Amniotic epithelial cell (primary cell): ENCODE results near the gene KMT5B.
A peak's percentile ranks its signal among the peaks of the same experiment; 100 is the strongest.

Source experiments
- DNase-seq: peaks from one replicate; pipeline ENCODE4 v3.0.0-alpha.2; 2010; ENCODE audit warnings: low read depth

The KMT5B gene

DNA sequence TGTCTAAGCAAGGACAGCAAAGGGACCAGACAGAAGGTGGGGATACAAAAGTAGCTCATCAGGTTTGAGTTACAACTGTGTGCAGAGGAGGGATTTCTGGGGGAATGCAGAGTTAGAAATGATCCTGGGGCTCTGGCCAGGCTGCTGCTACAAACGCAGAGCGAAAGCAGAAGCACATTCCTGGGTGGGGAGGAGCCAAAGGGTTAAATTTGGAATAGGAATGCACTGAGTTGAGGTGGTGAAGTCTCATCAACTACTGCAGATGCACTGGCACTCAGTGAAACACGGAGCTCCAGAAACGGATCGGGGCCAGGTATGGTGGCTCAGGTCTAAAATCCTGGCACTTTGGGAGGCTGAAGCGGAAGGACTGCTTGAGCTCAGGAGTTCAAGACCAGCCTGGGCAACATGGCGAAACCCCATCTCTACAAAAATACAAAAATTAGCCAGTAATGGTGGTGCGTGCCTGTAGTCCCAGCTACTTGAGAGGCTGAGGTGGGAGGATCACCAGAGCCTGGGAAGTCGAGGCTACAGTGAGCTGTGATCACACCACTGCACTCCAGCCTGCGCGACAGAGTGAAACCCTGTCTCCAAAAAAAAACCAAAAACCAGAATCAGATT lies 95.1 kb downstream of the KMT5B start:
- peak; percentile 40 for DNase-seq

DNA sequence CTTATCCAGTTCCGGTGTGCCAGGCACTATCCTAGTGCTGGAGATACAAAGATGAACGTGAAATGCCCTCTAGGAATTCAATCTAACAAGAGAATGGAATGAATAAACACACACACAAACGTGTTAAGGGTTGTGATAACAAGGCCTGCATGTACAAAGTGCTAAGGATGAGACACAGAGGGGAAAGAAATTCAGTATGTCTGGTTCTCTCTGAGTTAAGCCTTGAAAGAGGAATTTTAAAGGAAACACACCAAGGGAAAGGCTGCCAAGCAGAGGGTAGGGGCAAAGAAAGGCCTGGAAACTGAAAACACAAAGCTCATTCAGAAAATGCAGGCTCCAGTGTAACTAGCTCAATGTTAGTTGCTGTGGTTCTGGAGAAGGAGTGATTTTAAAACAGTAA lies 96.1 kb downstream of the KMT5B start:
- DNase-seq, result peak; percentile 29

DNA sequence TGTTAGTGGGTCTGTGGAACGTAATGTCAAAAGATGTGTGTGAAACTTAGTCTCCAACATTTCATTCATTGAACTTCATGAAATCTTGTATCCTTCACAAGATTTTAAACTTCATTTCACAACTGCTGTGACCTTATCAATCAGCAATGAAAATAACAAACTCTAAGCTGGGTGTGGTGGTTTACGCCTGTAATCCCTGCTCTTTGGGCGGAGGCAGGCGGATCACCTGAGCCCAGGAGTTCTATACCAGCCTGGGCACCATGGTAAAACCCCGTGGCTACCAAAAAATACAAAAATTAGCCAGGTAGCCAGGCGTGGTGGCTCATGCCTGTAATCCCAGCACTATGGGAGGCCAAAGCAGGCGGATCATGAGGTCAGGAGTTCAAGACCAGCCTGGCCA lies 97.0 kb downstream of the KMT5B start:
- DNase-seq, result no peak

DNA sequence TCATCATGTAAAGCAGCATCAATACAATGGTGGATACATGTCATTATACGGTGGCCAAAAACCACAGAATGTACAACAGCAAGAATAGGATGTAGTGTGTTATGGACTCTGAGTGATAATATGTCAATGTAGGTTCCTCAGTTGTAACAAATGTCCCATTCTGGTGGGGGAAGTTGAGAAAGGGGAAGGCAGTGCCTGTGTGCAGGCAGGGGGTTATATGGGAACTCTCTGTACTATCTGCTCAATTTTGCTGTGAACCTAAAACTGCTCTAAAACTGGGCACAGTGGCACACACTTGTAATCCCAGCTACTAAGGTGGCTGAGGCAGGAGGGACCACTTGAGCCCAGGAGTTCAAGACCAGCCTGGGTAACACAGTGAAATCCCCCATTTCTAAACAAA lies 97.8 kb downstream of the KMT5B start:
- DNase-seq, result no peak

DNA sequence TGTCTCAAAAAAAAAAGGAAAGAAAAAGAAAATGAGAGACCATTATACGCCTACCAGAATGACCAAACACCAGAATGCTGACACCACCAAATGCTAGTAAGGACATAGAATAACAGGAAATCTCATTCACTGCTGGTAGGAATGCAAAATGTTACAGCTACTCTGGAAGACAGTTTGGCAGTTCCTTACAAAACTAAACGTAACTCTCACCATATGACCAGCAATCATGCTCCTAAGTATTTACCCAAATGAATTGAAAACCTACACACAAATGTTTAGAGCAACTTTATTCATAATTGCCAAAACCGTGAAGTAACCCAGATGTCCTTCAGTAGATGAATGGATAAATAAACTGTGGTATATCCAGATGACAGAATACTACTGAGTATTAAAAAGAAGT lies 99.1 kb downstream of the KMT5B start:
- no peak for DNase-seq

DNA sequence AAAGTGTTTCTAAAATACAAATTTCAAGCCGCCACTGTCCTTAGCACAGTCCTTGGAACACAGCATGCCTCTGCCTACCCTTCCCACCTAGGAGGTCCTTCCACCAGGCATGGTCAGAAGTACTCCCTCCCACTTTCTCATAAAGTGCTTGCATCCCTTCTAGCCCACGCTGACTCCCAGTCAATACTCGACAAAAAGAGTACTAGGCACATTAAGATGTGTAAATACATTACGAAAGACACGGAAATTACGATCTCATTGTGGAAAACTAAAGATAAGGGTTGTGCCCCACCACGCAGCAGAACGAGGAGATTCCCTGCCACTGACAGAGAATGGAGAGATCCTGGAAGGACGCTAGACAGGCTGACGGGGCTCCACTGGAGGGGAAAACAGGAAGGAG lies 105.4 kb downstream of the KMT5B start:
- DNase-seq, result peak; percentile 48

DNA sequence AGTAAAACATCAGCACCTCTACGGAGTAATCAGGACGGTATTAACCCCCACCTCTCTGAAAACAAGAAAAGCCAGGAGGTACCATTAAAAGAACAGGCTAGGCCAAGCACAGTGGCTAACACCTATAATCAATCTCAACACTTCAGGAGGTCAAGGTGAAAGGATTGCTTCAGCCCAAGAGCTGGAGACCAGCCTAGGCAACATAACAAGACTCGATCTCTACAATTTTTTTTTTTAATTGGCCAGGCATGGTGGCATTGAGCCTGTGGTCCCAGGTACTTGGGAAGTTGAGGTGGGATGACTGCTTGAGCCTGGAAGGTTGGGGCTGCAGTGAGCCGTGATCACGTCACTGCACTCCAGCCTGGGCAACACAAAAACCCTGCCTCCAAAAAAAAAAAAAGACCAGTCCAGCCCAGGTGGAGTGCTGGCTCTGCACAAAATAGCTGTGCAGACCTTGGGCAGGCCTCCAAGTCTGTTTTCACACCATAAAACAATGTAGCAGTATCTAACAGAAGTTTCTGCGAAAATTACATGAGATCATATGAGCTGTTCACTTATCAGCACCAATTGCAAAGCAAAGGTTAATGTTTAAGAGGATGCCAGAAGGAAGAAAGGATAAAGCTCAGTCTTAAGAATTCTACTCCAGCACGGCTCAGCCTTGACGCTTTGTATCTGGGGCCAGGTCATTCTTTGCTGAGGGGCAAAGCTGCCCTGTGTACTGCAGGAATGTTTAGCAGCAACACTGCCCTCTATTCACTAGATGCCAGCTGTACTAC lies 106.7 kb downstream of the KMT5B start:
- peak; percentile 44 for DNase-seq
